Activated naive CD4-positive, alpha-beta T cell treated with anti-CD3 and anti-CD28 coated beads, Interleukin-2, amount 10 ng/mL, durations not matched to agents 7 days and 5 days (primary cell): ENCODE data around the gene CFAP92.
A peak's percentile ranks its signal among the peaks of the same experiment; 100 is the strongest.

ENCODE experiments used
- CTCF ChIA-PET: fragments of 350-600 bp; sonication (Branson Sonifier 250); formaldehyde crosslinking; loops from one replicate; lab custom pipeline; 2021; ENCODE audit warnings: antibody characterized with exemption; lab: Charles Lee
- DNase-seq: peaks from one replicate; pipeline ENCODE4 v3.0.0-alpha.2; 2020
- H3K27ac Mint-ChIP-seq: one replicate; pipeline ENCODE4 v1.8.0; 2021; ENCODE audit warnings: mild to moderate bottlenecking, moderate library complexity, mixed read lengths
- H3K27me3 Mint-ChIP-seq: one replicate; pipeline ENCODE4 v1.8.0; 2021; ENCODE audit warnings: mild to moderate bottlenecking, mixed read lengths
- H3K36me3 Mint-ChIP-seq: one replicate; pipeline ENCODE4 v1.8.0; 2021; ENCODE audit warnings: mixed read lengths
- H3K4me1 Mint-ChIP-seq: one replicate; pipeline ENCODE4 v1.8.0; 2021; ENCODE audit warnings: mixed read lengths
- H3K4me3 Mint-ChIP-seq: one replicate; pipeline ENCODE4 v1.8.0; 2021; ENCODE audit warnings: mild to moderate bottlenecking, moderate library complexity, mixed read lengths
- H3K9me3 Mint-ChIP-seq: one replicate; pipeline ENCODE4 v1.8.0; 2021; ENCODE audit warnings: mixed read lengths

Gene CFAP92

DNA sequence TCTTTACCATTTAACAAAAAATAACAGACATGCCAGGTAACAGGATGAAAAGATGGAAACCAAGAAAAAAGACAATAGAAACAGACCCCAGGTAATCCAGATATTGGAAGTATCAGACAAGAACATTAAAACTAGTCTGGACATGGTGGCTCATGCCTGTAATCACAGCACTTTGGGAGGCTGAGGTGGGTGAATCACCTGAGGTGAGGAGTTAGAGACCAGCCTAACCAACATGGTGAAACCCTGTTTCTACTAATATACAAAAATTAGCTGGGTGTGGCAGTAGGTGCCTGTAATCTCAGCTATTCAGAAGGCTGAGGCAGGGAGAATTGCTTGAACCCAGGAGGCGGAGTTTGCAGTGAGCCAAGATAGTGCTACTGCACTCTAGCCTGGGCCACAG is 73.9 kb downstream of the CFAP92 start:
- Mint-ChIP-seq H3K36me3 (peaks cover 51% of the 10 kb centered on the region), H3K27me3 (no peaks in the 10 kb centered on the region), H3K4me1 (peaks cover 38% of the 10 kb centered on the region), H3K9me3 (peaks cover 8% of the 10 kb centered on the region), H3K27ac (no peak overlapping the region), H3K4me3 (no peak overlapping the region)
- CTCF ChIA-PET = no interaction called here
- DNase-seq = peak; percentile 3

DNA sequence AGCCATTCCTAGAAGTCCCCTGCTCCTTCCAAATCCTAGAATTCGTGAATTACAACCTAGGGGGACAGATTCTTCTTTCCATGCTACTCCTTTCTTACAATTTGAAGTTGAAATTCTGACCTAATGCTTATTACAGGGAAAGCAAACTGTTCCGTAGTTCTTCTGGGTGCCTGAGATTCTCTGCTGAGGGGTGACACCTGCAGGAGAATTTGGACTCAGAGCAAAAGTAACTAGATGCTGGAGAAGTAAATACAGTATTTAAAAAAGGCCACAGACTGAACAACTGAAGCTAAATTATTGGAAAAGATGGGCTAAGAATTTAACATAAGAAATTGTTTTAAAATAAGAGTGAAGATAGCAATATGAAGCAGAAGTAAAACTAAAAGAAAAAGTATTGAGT is 76.6 kb downstream of the CFAP92 start:
- Mint-ChIP-seq H3K9me3 (peaks cover 4% of the 10 kb centered on the region), H3K27ac (no peak overlapping the region), H3K4me1 (peaks cover 13% of the 10 kb centered on the region), H3K27me3 (no peaks in the 10 kb centered on the region), H3K4me3 (no peak overlapping the region), H3K36me3 (peaks cover 68% of the 10 kb centered on the region)
- CTCF ChIA-PET = interaction anchor here (1.1 kb wide), 1 partner anchor 237 kb away, joined by 3 read pairs; no protein-coding TSS in a partner anchor
- DNase-seq = peak; percentile 12

DNA sequence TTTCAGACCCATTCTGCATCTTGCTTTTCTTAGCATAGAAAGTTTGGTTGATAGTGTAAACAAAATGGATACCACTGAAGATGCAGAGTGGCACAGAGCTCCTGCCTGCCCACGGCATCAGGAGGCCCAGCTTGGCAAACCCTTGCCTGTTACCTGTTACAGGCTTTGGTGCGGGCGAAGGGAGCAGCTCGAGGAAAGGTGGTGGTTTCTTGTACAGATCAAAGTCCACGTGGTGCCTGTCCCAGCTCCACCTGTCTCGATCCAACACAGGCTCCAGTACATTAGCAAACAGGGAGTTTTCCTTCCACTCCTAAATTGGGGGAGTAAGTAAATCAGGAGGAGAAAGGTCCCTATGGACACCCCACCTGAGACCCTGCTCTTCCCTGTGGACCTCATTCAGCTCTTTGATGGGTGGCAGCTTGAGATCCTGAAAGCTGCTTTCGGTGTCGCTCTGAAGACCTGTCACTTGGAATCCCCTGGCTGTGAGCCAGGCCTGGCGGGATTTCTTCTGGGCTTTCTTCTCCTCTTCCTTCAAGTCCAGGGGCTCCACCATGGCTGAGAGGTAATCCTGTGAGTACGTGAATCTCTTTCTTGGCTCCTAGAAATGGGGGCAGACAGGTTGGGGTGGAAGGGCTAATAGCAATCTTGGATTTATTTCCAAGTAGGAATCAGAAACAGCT is 78.8 kb downstream of the CFAP92 start:
- CTCF ChIA-PET = interaction anchor here (0.9 to 1.9 kb wide), 2 partner anchors 9 to 39 kb away, joined by 3 to 5 read pairs; no protein-coding TSS in a partner anchor
- Mint-ChIP-seq H3K27me3 (no peaks in the 10 kb centered on the region), H3K36me3 (peaks cover 67% of the 10 kb centered on the region), H3K4me3 (no peak overlapping the region), H3K9me3 (no peaks in the 10 kb centered on the region), H3K27ac (no peak overlapping the region), H3K4me1 (no peaks in the 10 kb centered on the region)
- DNase-seq = no peak

DNA sequence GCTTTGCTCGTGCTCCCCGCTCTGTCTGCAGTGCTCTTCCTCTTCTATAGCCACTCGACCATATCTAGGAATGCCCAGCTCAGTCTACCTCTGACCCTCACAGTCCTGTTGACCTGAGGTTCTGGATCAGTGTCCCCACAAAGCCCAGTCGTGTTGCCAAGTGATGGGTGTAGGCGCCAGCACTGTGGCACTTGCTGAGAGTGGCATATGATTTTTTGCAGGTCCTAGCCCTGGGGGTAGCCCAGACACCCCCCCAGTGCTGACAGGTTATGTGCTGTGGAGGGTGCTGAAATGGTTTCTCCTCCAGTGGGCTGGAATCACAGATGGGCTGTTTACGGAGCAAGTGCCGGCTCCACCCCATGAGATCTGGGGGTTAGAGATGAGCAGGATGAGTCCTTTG is 82.0 kb downstream of the CFAP92 start:
- Mint-ChIP-seq H3K36me3 (peaks cover 44% of the 10 kb centered on the region), H3K27me3 (no peaks in the 10 kb centered on the region)
- CTCF ChIA-PET = no interaction called here

DNA sequence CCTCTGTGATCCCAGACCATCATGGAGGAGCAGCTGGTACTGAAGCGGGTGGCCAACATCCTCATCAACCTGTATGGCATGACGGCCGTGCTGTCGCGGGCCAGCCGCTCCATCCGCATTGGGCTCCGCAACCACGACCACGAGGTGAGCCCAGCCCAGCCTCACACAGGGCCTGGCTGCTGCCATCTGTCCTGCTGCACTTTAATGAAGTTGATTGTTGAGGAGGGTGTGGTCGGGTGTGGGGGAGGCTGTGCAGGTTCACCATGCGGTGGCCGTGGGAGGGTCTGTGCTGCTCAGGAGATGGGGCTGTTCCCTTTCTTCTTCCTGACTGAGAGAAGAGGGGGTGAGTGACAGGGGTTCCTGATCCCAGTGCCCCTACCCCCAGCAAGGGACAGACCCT is 83.9 kb downstream of the CFAP92 start:
- Mint-ChIP-seq H3K27ac (no peak overlapping the region), H3K9me3 (no peaks in the 10 kb centered on the region), H3K27me3 (no peaks in the 10 kb centered on the region), H3K4me1 (no peaks in the 10 kb centered on the region), H3K4me3 (no peak overlapping the region), H3K36me3 (peaks cover 45% of the 10 kb centered on the region)
- no peak for DNase-seq
- CTCF ChIA-PET = no interaction called here

More for the DNA sequence above, 82.0 kb downstream of the CFAP92 start:
- Mint-ChIP-seq H3K9me3 (no peaks in the 10 kb centered on the region), H3K27ac (no peak overlapping the region), H3K4me1 (no peaks in the 10 kb centered on the region), H3K4me3 (no peak overlapping the region)
- no peak for DNase-seq

DNA sequence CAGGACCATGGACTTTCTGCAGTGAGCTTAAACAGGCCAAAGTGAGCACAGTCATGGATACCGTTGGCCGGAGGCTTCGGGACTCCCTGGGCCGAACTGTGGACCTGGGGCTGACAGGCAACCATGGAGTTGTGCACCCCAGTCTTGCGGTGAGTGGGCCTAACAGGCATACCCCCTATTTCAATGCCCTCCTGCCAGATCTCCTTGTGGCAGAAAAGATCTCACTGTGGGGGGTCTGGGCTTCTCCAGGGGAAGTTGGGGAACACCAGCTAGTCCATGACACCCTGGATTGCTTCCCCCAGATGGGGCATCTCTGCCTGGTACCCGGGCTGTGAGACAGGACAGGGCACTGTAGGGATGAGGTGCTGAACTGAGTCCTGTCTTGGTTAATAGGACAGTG is 84.9 kb downstream of the CFAP92 start:
- Mint-ChIP-seq H3K36me3 (peaks cover 47% of the 10 kb centered on the region), H3K27ac (no peak overlapping the region)
- CTCF ChIA-PET = interaction anchor here (1.2 kb wide), 1 partner anchor 229 kb away, joined by 3 read pairs; no protein-coding TSS in a partner anchor

DNA sequence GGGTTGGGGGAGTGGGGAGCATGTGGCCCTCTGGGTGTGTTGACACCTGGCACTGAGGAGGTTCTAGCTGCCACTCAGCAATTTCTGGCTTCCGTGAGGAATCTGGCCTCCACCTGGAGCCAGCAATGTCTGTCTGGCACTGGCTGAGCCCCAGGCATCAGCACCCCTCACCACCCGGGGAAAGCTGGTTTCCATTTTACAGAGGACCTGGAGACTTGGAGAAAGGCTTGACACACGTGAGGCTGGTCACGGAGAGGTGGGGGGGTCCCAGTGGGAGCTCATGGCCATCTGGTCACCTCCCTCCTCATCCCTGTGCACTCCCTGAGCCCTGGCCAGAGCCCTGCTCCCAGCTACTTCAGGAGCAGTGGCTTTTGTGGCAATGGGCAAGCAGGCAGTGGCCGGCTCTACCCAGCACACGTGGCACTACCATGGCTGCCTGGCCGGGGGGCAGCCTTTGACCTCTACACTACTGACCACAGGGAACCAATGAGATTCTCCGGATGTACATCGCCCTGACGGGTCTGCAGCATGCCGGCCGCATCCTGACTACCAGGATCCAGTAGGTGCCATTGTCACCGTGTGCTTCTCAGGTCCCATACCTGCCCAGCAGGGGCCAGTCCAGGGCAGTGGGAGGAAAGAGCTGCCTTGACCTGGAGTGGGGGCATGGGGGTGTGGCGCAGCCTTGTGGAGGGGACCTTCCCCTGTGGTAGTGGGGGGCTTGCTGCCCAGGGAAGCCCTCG is 86.0 kb downstream of the CFAP92 start:
- Mint-ChIP-seq H3K9me3 (no peaks in the 10 kb centered on the region), H3K4me1 (no peaks in the 10 kb centered on the region), H3K4me3 (no peak overlapping the region), H3K36me3 (peaks cover 43% of the 10 kb centered on the region), H3K27ac (no peak overlapping the region), H3K27me3 (no peaks in the 10 kb centered on the region)
- CTCF ChIA-PET = interaction anchor here (0.9 to 1.2 kb wide), 2 partner anchors 60 to 227 kb away, joined by 3 read pairs; no protein-coding TSS in a partner anchor
- peak; percentile 17 for DNase-seq

More for the DNA sequence above, 84.9 kb downstream of the CFAP92 start:
- Mint-ChIP-seq H3K4me3 (no peak overlapping the region), H3K9me3 (no peaks in the 10 kb centered on the region), H3K27me3 (no peaks in the 10 kb centered on the region), H3K4me1 (no peaks in the 10 kb centered on the region)
- DNase-seq = peak; percentile 11

DNA sequence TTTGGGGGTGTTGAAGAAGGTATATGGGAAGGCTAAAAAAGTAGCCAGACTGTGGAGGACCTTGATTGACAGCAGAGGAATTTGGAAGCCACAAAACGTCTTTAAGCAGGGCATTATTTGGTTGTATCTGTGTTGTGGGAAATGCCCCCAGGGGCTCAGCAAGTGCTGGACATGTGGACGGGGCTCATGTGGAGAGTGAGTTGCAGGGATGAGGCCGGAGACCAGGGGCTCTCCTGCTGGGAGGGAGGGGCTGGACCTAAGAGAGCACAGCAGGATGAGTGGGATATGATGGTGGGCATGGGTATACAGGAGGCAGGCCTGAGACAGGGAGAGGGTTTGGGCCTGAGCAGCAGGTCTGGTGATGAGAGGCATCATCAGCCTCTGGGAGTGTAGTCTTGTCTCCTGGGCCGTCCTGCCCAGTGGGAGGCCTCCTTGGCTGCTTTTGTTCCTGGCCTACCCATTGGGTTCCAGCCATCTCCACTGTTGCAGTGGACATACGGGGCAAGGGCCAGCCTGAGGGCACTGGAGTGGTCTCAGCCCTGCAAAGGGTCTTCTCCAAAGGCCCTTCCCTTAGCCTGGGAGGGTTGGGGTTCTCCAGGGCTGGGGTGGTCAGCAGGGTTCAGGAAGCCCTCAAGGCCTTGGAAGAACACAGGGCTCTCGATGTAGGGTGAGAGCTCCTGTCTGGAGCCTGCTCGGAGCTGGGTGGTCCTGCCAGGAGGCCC is 86.9 kb downstream of the CFAP92 start:
- CTCF ChIA-PET = interaction anchor here (0.9 kb wide), 1 partner anchor 61 kb away, joined by 3 read pairs; no protein-coding TSS in a partner anchor

DNA sequence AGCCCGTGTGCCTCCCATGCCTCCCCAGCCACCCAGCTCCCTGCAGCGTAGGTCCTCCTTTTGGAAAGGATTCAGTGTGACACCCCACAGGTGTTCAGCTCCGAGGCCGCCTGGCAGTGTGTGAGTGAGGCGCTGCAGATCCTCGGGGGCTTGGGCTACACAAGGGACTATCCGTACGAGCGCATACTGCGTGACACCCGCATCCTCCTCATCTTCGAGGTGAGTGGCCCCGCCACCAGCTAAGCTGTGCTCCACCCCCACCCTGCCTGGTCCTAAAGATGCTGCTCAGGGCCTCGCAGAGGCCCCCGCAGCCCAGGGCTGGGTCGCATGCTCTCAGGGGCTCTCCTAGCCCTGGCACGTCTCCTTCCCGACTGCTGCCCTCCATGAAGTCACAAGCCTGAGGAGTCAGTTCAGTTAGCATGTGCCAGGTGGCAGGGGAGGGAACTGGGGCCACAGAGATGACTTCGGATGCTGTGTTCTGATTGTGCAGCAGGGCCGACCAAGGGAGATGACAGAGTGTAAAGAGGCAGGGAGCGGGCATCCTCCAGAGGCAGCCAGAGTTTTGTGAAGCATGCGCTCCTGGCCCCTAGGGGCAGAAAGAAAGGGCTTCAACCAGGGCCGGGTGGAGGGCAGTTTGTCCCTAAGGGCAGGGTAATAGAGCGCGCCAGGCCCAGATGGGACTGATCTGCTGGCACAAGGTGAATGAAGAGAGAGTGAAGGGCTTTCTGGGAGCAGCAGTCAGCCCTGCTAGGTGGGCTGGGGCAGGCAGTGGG is 87.7 kb downstream of the CFAP92 start:
- Mint-ChIP-seq H3K36me3 (peaks cover 39% of the 10 kb centered on the region), H3K9me3 (no peaks in the 10 kb centered on the region), H3K27me3 (no peaks in the 10 kb centered on the region), H3K4me3 (no peak overlapping the region), H3K27ac (peak overlapping the region; percentile 50), H3K4me1 (no peaks in the 10 kb centered on the region)
- CTCF ChIA-PET = no interaction called here
- DNase-seq = peak; percentile 16

More for the DNA sequence above, 86.9 kb downstream of the CFAP92 start:
- no peak overlapping the region for H3K4me3 Mint-ChIP-seq
- H3K36me3 Mint-ChIP-seq = peaks cover 38% of the 10 kb centered on the region
- no peaks in the 10 kb centered on the region for H3K9me3 Mint-ChIP-seq
- H3K27ac Mint-ChIP-seq = no peak overlapping the region
- H3K27me3 Mint-ChIP-seq = no peaks in the 10 kb centered on the region
- H3K4me1 Mint-ChIP-seq = no peaks in the 10 kb centered on the region
- DNase-seq = peak; percentile 3

DNA sequence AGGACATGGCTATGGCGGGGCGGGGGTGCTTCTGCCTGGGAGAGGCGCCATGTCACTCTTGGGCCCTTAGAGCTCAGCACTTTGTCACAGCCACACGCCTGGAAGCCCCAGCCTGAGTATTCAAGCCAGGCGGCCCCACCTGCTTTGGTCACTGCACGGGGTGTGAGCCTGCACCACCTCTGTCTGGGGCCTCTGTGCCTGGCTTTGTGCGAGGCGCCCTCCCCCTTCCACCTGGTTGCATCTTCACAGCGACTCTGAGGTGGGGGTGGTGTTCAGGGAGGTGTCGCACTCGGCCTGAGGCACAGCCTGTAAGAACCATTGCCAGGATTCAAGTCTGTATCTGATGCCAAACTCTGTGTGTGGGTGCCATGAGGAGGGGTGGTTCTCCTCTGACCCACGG is 90.4 kb downstream of the CFAP92 start:
- Mint-ChIP-seq H3K27me3 (no peaks in the 10 kb centered on the region), H3K9me3 (no peaks in the 10 kb centered on the region), H3K4me1 (no peaks in the 10 kb centered on the region), H3K4me3 (no peak overlapping the region), H3K36me3 (peaks cover 56% of the 10 kb centered on the region), H3K27ac (no peak overlapping the region)
- DNase-seq = no peak
- CTCF ChIA-PET = no interaction called here

DNA sequence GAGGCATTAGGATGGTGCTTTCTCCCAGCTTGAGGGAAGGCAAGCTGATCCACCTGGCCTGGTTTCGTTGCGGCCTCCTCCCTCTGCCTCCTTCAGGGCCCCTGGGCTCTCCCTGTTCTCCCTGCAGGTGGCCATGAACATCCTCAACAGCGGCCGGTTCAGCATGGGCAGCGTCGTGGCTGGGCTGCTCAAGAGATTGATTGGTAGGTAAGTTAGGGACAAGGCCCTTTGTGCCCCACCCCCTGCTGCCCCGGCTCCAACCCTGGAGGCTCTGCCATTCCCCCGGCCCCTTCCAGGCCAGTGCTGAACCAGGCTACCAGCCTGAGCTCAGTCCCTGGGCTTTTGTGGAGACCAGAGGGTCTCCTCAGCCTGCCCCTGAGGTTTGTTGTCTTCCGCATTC is 91.5 kb downstream of the CFAP92 start:
- Mint-ChIP-seq H3K9me3 (no peaks in the 10 kb centered on the region), H3K27me3 (no peaks in the 10 kb centered on the region), H3K4me1 (peaks cover 1% of the 10 kb centered on the region), H3K4me3 (no peak overlapping the region), H3K36me3 (peaks cover 64% of the 10 kb centered on the region), H3K27ac (no peak overlapping the region)
- CTCF ChIA-PET = no interaction called here
- DNase-seq = no peak

DNA sequence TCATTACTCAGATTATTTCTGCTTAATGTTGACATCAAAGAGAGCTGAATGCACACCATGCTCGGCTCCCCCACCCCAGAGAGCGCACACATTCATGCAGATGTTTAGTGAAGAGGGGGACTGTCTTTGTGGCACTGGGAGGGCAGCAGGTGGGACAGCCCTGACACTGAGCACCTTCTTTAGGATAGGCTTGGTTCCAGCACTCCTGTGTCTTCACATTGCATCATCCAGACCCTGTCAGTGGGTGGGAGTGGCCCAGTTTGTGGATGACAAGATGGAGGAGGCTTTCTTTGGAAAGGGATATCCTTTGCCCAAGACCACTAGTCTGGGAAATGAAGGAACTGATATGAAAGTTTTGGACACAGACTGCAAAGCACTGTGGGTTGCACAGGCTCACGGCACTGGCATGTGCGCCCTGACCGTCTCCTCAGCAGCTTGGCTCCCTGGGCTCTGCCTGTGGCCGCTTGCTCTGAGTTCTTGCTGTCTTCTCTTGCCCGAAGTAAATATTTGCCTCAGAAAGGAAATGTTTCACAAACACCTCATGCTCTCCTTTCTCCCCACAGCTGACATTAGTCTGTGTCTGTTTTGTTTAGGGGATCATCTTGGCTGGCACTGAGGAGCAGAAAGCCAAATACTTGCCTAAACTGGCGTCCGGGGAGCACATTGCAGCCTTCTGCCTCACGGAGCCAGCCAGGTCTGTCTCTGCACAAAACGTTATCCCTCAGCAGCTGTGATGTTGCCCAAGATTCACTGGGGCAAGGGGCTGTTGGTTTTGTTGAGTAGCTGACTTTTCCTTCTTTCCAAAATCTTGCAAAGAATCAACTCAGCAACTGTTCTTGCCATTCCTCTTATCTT is 97.8 kb downstream of the CFAP92 start:
- CTCF ChIA-PET = interaction anchor here (1.5 kb wide), 1 partner anchor 21 kb away, joined by 3 read pairs; no protein-coding TSS in a partner anchor
- Mint-ChIP-seq H3K9me3 (no peaks in the 10 kb centered on the region), H3K4me3 (no peak overlapping the region), H3K4me1 (peaks cover 2% of the 10 kb centered on the region), H3K27ac (no peak overlapping the region), H3K36me3 (peaks cover 61% of the 10 kb centered on the region), H3K27me3 (no peaks in the 10 kb centered on the region)
- peak; percentile 9 for DNase-seq
